Activated CD8-positive, alpha-beta memory T cell treated with anti-CD3 and anti-CD28 coated beads for 1 hour (primary cell): Measurements from ENCODE around the gene RSF1.

Source experiments
- DNase-seq, 2 donors: peaks; one replicate each; pipeline ENCODE4 v3.0.0-alpha.2; 2020; ENCODE audit warnings: low read depth in 1 of 2; ENCODE audit errors: extremely low read depth in 1 of 2

Gene RSF1

GRCh38 chr11:77753230-77753629 is 67.3 kb downstream of the RSF1 start:
- no peak for DNase-seq

- no peak for DNase-seq
Observed at GRCh38 chr11:77752516-77752915, 68.0 kb downstream of the RSF1 start.

GRCh38 chr11:77750394-77751156 is 69.9 kb downstream of the RSF1 start:
- no peak for DNase-seq

- no peak for DNase-seq
Observed at GRCh38 chr11:77749232-77749631, 71.3 kb downstream of the RSF1 start.

DNA sequence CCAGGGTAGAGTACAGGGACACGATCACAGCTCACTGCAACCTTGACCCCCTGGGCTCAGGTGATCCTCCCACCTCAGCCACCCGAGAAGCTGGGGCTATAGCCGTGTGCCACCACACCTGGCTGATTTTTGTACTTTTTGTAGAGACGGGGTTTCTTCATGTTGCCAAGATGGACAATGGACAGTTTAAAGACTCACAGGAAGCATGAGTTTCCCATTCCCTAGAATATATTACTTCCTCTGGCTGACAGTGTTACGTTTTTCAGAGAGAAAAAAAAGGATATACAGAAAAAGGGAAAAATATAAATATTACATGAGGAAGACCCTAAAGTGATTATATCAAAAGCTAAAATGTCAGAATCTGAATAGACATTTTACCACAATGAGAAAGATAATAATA is 72.3 kb downstream of the RSF1 start:
- DNase-seq: no peak

DNA sequence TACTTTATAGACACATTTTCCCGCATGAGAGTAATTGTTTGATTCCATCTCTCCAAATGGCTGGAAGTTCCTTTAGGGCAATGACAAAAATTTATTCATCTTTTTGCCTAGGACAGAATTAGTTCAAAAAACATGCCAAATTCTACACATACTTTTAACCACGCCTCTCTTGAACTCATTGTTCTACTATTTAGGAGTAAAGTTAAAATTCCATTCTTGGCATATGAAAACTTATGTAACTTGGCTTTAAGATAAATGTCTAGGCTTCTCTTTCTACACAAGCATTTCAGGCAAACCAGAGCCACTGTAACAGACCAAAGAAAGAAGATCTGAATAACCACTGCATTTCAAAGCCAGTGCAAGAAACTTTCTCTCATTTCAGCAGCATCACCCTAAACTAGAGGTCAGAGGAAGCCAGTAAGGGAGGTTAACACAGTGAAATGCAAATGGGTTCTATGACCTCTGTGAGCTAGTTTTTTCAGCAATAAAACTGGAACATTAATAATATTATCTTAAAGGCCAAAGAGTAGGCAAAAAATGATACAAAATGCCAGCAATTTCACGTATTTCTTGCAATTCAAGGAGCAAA is 73.0 kb downstream of the RSF1 start:
- no peak for DNase-seq

- DNase-seq: no peak
Observed at GRCh38 chr11:77736473-77736872, 84.0 kb downstream of the RSF1 start.

- no peak for DNase-seq
Observed at GRCh38 chr11:77734890-77735289, 85.6 kb downstream of the RSF1 start.

GRCh38 chr11:77732143-77732542 is 88.4 kb downstream of the RSF1 start:
- DNase-seq: no peak

- DNase-seq: no peak
Observed at GRCh38 chr11:77730789-77731188, 89.7 kb downstream of the RSF1 start.

DNA sequence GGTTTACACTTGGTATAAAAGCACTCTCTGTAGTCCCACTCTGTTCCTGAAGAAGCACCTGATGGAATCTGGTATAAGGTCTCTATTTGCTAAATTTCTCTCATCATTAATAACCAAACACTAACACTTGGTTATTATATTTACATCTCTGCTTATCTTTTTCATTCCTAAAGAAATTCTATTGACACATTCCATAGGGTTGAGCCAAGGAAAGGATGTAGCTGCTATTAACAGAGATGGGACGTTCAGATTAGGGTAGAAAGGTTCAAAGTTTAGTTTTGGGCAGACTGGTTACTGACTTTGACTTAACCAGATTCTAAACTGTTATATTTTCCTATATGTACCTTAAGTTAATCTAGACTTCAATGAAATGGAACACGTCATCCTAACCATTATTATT is 91.5 kb downstream of the RSF1 start:
- no peak for DNase-seq

DNA sequence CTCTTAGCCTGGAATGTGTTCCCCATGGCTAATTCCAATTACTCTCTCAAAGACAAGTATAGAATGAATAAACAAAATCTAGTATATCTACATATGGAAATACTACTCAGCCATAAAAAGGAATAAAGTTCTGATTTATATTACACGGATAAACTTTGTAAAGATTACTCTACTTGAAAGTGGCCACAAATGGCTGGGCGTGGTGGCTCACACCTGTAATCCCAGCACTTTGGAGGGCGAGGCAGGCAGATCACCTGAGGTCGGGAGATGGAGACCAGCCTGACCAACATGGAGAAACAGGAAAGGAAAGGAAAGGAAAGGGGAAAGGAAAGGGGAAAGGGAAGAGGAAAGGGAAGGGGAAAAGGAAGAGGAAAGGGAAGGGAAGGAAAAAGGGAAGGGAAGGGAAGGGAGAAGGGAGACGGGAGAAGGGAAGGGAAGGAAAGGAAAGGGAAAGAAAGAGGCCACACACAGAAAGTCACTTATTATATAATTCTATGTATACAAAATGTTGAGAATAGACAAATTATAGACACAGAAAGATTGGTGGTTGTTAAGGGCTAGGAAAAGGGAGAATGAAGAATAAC is 92.2 kb downstream of the RSF1 start:
- no peak for DNase-seq

GRCh38 chr11:77726524-77726923 is 94.0 kb downstream of the RSF1 start:
- no peak for DNase-seq

GRCh38 chr11:77725433-77725832 is 95.1 kb downstream of the RSF1 start:
- no peak for DNase-seq

DNA sequence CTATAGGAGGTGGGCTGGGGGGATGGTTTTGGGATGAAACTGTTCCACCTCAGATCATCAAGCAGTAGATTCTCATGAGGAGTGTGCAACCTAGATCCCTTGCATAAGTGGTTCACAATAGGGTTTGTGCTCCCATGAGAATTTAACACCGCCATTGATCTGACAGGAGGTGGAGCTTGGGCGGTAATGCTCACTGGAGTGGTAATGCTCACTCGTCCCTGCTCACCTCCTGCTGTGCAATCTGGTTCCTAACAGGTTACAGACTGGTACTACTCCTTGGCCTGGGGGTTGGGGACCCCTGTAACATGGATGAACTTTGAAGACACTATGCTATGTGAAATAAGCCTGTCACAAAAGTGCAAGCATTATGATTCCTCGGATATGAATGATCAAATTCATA is 95.9 kb downstream of the RSF1 start:
- DNase-seq: no peak

DNA sequence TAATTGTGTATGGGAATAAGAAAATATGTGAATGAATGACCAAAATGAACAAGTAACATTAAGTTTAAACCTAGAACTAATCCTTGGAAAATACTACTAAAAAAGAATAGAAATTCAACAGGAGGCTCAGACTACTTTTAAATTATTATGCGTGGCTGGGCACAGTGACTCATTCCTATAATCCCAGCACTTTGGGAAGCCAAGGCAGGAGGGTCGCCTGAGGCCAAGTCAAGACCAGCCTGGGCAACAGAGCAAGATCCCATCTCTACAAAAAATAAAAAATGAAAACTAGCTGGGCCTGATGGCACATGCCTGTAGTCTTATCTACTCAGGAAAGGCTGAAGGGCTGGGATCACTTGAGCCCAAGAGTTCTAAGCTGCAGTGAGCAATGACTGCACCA is 97.5 kb downstream of the RSF1 start:
- DNase-seq: no peak

DNA sequence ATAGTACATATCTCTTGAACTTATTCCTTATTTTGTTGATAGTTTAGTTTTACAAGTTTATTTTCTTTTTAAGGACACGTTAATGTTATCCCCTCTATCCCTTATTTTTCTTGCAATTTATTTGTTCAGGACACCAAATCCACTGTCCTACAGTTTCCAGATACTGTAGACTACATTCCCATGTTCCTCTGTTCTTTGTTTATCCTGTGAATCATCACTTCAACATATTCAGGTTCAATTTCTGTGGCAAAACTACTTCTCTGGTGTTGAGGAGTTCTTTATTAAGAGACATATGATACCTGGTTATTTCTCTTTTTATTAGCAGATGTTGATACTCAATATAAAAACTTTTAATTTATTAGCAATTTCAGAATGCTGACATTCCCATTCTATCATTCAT is 110.2 kb downstream of the RSF1 start:
- no peak for DNase-seq

GRCh38 chr11:77705876-77706579 is 114.5 kb downstream of the RSF1 start:
- DNase-seq: no peak

DNA sequence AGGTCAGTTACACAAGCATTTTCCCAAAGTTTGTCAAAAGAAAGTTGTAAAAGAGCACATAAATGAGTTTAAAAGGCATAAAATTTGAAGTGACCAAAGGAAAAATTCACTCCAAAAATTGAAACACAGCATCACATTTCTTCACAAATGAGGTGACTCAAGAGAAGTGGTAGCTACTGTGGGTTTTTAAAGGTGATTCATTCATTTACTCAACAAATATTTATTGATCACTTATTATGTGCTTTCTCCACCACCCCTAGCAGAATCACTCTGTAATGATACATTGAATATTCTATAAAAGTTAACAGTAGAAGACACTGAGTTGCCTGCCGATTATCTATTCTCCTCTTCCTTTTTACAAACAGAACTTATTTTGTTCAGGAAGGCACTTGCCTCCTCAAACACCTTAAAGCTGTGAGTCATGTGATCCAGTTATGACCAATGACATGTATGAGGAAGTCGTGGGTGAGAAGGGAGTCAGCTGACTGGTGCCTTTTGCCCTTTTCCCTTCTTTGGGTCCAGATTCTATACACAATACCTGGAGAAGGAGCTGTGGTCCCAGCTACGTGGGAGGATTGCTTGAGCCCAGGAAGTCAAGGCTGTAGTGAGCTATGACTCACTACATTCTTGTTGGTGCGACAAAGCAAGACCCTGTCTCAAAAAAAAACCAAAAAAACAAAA is 115.2 kb downstream of the RSF1 start:
- DNase-seq: no peak

GRCh38 chr11:77704029-77704428 is 116.5 kb downstream of the RSF1 start:
- no peak for DNase-seq

DNA sequence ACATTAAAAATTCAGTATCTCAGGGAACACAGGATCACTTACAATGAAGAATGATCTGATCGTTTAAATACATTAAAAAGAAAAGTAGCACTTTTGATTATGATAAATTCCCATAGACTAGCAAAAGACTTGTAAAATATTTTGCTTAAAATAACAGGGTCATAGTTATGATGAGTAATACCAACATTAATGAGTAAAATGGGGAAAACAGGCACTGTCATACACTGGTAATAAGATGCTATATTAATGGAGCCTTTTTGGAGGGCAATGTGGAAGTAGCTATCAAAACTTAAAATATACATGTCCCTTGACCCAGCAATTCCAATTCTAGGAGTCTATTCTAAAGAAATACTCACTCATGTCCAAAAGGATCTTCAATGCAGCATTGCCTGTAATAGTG is 121.1 kb downstream of the RSF1 start:
- no peak for DNase-seq
